Stimulated activated CD8-positive, alpha-beta memory T cell treated with anti-CD3 and anti-CD28 coated beads, Interleukin-7, amount 100 ng/mL, for 24 hours (primary cell): ENCODE results near the gene ALDH1L2.

Experiments used
- DNase-seq: peaks from one replicate; pipeline ENCODE4 v3.0.0-alpha.2; 2020; ENCODE audit warnings: low read depth

Gene ALDH1L2

GRCh38 chr12:105083551-105084105 lies 630 bp downstream of the ALDH1L2 start:
- DNase-seq = no peak

- DNase-seq = no peak
Measured at GRCh38 chr12:105083031-105083430, 1.2 kb downstream of the ALDH1L2 start.

GRCh38 chr12:105078712-105079570 lies 5.3 kb downstream of the ALDH1L2 start:
- DNase-seq = no peak

GRCh38 chr12:105077435-105077834 lies 6.8 kb downstream of the ALDH1L2 start:
- DNase-seq = no peak

GRCh38 chr12:105076913-105077312 lies 7.3 kb downstream of the ALDH1L2 start:
- DNase-seq = no peak

- no peak for DNase-seq
Measured at GRCh38 chr12:105076098-105076497, 8.2 kb downstream of the ALDH1L2 start.

GRCh38 chr12:105072888-105073488 lies 11.3 kb downstream of the ALDH1L2 start:
- DNase-seq = no peak

GRCh38 chr12:105071981-105072380 lies 12.3 kb downstream of the ALDH1L2 start:
- no peak for DNase-seq

- no peak for DNase-seq
Measured at GRCh38 chr12:105069936-105070702, 14.1 kb downstream of the ALDH1L2 start.

- no peak for DNase-seq
Measured at GRCh38 chr12:105067511-105068031, 16.7 kb downstream of the ALDH1L2 start.

- no peak for DNase-seq
Measured at GRCh38 chr12:105064564-105065178, 19.6 kb downstream of the ALDH1L2 start.

GRCh38 chr12:105060715-105061378 lies 23.4 kb downstream of the ALDH1L2 start:
- no peak for DNase-seq

GRCh38 chr12:105057174-105057573 lies 27.1 kb downstream of the ALDH1L2 start:
- DNase-seq = no peak

GRCh38 chr12:105053116-105053572 lies 31.1 kb downstream of the ALDH1L2 start:
- DNase-seq = peak; percentile 57

- DNase-seq = no peak
Measured at GRCh38 chr12:105051981-105052380, 32.3 kb downstream of the ALDH1L2 start.

GRCh38 chr12:105048315-105048714 lies 35.9 kb downstream of the ALDH1L2 start:
- no peak for DNase-seq

GRCh38 chr12:105047308-105047707 lies 37.0 kb downstream of the ALDH1L2 start:
- no peak for DNase-seq

GRCh38 chr12:105041186-105041585 lies 43.1 kb downstream of the ALDH1L2 start:
- no peak for DNase-seq

- no peak for DNase-seq
Measured at GRCh38 chr12:105040476-105040875, 43.8 kb downstream of the ALDH1L2 start.

- DNase-seq = no peak
Measured at GRCh38 chr12:105036937-105037649, 47.2 kb downstream of the ALDH1L2 start.
